ENCODE data around the gene CRIM1.

DNA sequence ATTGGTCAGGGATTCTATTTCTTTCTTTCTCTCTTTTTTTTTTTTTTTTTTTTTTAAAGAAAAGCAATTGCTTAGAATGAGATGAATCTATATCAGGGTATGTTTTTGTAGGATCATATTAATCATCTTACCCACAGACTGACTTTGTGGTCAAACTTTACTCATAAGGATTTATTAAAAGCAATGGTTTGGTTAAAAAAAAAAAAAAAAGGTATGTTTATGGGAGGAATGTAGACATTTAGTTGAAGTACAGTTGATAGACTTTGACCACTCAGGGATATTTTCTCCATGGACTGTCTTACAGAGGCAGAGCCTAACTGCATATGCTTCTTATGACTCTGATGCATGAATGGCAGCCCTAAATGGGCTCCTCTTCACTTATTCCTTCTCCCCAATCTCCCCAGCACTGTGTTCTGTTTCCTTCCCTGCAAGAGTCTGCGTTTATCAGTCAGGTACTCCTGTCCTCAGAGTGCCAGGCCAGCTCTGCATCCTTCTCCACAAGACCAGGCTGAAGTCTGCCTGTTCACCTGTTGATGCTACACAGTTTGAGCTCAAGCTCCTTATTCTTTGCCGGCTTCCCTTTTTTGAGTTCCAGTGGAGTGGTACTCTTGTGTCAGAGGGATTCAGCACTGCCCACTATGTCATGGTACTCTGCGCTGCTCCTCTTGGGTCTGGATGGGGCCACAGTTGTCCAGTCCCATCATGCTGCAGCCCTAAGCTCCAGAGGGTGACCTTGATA lies 24.3 kb downstream of the CRIM1 start:
- no peak for TF ChIP-seq EZH2 (IDR thresholded peaks at IDR 0.05; ENCODE audit: low read length, missing control alignments)
- TF ChIP-seq, protein P1, sequence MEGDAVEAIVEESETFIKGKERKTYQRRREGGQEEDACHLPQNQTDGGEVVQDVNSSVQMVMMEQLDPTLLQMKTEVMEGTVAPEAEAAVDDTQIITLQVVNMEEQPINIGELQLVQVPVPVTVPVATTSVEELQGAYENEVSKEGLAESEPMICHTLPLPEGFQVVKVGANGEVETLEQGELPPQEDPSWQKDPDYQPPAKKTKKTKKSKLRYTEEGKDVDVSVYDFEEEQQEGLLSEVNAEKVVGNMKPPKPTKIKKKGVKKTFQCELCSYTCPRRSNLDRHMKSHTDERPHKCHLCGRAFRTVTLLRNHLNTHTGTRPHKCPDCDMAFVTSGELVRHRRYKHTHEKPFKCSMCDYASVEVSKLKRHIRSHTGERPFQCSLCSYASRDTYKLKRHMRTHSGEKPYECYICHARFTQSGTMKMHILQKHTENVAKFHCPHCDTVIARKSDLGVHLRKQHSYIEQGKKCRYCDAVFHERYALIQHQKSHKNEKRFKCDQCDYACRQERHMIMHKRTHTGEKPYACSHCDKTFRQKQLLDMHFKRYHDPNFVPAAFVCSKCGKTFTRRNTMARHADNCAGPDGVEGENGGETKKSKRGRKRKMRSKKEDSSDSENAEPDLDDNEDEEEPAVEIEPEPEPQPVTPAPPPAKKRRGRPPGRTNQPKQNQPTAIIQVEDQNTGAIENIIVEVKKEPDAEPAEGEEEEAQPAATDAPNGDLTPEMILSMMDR (conservative IDR thresholded peaks at IDR 0.05 in 1 of 2, IDR thresholded peaks at IDR 0.05 in 1 of 2; ENCODE audit: low read depth in 1 of 2, low read length in 2 of 2), result no peak

All from fibroblast of lung (primary cell).